Muscle of arm (tissue), 14 donors: ENCODE measurements around the gene RNF187. TPM values are rescaled to one million over a fixed set of nuclear protein-coding genes. Genes with fewer than 3 reads are reported as not detected.

Experiments used
- DNase-seq: peaks from one replicate; pipeline ENCODE4 v3.0.0-alpha.2; 2013
- long read RNA-seq, 11 donors: transcript quantifications; one replicate each; lab custom pipeline, GENCODE V29; 2026
- polyA plus RNA-seq, 12 donors: library from polyadenylated mRNA; unstranded; fragments of 120-200 nt; gene quantifications; one replicate each; pipeline ENCODE4 v1.2.1, GENCODE V29; 2013; ENCODE audit not compliant: insufficient read length in 12 of 12

RNF187 gene
- 10 to 100 TPM in 11 of 12 donors, not detected in 1; 34.2 to 61.0 (median 50.7) TPM for polyA plus RNA-seq
- long read RNA-seq, donor 1, transcript RNF187-201 (4 exons, 3,017 nt) = major isoform, 23 of 58 reads
- long read RNA-seq, donor 1, partial matches to known transcripts = 35 of 58 reads
- long read RNA-seq, donor 1, other reads (novel, unspliced or antisense) = 0 of 58 reads
- long read RNA-seq, donor 2, transcript RNF187-201 (4 exons, 3,017 nt) = major isoform, 24 of 24 reads
- long read RNA-seq, donor 2, partial matches to known transcripts = 0 of 24 reads
- long read RNA-seq, donor 2, other reads (novel, unspliced or antisense) = 0 of 24 reads
- long read RNA-seq, donor 3, transcript RNF187-201 (4 exons, 3,017 nt) = major isoform, 12 of 12 reads
- long read RNA-seq, donor 3, partial matches to known transcripts = 0 of 12 reads
- long read RNA-seq, donor 3, other reads (novel, unspliced or antisense) = 0 of 12 reads
- long read RNA-seq, donor 4, transcript RNF187-201 (4 exons, 3,017 nt) = major isoform, 8 of 8 reads
- long read RNA-seq, donor 4, partial matches to known transcripts = 0 of 8 reads
- long read RNA-seq, donor 4, other reads (novel, unspliced or antisense) = 0 of 8 reads
- long read RNA-seq, donor 5, transcript RNF187-201 (4 exons, 3,017 nt) = major isoform, 26 of 26 reads
- long read RNA-seq, donor 5, partial matches to known transcripts = 0 of 26 reads
- long read RNA-seq, donor 5, other reads (novel, unspliced or antisense) = 0 of 26 reads
- long read RNA-seq, donor 6, transcript RNF187-201 (4 exons, 3,017 nt) = major isoform, 18 of 30 reads
- long read RNA-seq, donor 6, partial matches to known transcripts = 12 of 30 reads
- long read RNA-seq, donor 6, other reads (novel, unspliced or antisense) = 0 of 30 reads
- long read RNA-seq, donor 7, transcript RNF187-201 (4 exons, 3,017 nt) = major isoform, 14 of 14 reads
- long read RNA-seq, donor 7, partial matches to known transcripts = 0 of 14 reads
- long read RNA-seq, donor 7, other reads (novel, unspliced or antisense) = 0 of 14 reads
- long read RNA-seq, donor 8, transcript RNF187-201 (4 exons, 3,017 nt) = major isoform, 29 of 39 reads
- long read RNA-seq, donor 8, partial matches to known transcripts = 5 of 39 reads
- long read RNA-seq, donor 8, other reads (novel, unspliced or antisense) = 5 of 39 reads
- long read RNA-seq, donor 9, transcript RNF187-201 (4 exons, 3,017 nt) = major isoform, 16 of 16 reads
- long read RNA-seq, donor 9, partial matches to known transcripts = 0 of 16 reads
- long read RNA-seq, donor 9, other reads (novel, unspliced or antisense) = 0 of 16 reads
- long read RNA-seq, donor 10, transcript RNF187-201 (4 exons, 3,017 nt) = major isoform, 25 of 33 reads
- long read RNA-seq, donor 10, partial matches to known transcripts = 0 of 33 reads
- long read RNA-seq, donor 10, other reads (novel, unspliced or antisense) = 8 of 33 reads
- long read RNA-seq, donor 11, transcript RNF187-201 (4 exons, 3,017 nt) = major isoform, 19 of 19 reads
- long read RNA-seq, donor 11, partial matches to known transcripts = 0 of 19 reads
- long read RNA-seq, donor 11, other reads (novel, unspliced or antisense) = 0 of 19 reads

DNA sequence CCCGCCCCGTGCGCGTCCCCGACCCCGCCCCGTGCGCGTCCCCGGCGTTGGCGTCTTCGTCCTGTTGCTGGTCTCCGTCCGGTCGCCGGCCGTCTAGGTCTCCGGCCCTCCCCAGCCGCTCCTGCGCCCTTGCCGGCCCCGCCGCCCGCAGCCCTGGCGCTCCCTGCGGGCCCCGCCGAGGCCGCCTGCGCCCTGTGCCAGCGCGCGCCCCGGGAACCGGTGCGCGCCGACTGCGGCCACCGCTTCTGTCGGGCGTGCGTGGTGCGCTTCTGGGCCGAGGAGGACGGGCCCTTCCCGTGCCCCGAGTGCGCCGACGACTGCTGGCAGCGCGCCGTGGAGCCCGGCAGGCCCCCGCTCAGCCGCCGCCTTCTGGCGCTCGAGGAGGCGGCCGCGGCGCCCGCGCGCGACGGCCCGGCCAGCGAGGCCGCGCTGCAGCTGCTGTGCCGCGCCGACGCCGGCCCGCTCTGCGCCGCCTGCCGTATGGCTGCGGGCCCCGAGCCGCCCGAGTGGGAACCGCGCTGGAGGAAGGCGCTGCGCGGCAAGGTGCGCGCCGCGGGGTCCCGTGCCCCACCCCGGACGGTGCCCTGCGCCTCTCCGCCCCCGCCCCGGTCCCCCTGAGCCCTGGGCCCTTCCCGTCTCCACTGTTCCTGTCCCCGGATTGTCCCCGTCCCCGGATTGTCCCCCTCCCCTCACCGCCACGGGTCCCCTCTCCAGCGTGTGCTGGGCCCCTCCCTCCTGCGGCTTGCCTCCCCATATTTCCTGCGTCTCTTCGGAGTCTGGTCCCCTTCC is at the start of gene RNF187:
Gene RNF187, plus strand, starts transcription at position 47 of the 789 bp plus-strand sequence.
- no peak for DNase-seq

DNA sequence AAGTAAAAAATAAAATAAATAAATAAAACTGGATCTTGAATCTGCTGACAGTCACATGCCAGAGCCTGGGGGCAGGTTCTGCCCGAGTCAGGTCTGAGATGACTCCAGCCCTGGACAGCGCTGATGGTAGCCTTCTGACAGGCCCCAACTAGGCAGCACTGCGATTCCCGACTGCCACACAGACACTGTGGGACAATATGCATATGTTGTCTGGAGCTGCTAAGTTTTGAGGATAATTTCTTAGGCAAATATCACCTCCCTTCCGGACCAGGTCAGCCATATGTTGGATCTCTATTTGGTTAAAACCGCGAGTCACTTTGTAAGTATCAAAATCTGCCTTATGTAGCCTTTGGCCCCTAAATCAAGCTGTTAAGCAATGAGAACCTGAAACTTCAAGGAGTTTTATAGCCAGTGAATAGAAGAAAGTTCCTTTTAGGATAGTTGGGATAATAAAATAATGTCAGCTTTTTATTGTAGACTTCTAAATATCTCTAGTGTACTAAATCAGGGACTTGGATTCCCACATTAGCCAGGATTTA is 49.7 kb upstream of the RNF187 start:
- no peak for DNase-seq

DNA sequence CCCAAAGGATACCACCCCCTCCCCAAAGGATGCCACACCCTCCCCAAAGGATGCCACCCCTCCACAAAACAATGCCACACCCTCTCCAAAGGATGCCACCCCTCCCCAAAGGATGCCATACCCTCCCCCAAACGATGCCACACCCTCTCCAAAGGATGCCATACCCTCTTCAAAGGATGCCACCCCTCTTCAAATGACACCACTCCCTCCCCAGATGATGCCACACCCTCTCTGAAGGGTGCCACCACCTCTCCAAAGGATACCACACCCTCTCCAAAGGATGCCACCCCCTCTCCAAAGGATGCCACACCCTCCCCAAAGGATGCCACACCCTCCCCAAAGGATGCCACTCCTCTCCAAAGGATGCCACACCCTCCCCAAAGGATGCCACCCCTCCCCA is 48.9 kb upstream of the RNF187 start:
- no peak for DNase-seq

DNA sequence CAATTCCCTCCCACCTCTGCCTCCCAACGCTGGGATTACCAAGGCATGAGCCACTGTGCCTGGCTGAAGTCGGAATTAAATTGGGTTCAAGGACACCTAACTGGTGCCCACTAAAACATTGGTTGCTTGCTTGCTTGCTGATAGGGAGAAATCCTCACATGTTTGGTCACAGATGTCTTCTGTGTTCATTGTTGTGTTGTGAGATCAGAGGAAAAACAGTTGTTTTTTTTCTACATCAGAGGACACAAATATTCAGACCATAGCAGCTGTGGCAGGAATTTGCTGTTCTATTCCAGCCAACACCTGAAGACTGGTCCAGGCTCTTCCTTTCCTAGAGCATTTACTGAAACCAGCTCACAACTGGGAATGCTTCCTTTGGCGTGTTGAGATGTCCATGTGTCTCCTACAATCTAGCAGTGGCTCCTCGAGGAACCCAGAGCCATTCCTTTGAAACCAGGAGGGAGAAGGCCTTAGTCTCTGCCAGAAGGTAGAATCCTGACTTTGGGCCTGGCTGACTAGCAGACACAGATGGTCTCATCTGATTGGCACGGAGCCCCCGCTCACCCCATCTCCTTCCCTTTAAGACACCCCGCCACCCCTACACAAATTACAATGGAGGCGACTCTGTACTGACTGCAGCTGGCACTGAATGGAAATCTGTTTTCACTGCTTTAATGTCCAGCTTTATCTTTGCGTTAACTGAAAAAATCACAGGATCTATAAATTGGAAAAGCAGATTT is 46.3 kb upstream of the RNF187 start:
- no peak for DNase-seq

DNA sequence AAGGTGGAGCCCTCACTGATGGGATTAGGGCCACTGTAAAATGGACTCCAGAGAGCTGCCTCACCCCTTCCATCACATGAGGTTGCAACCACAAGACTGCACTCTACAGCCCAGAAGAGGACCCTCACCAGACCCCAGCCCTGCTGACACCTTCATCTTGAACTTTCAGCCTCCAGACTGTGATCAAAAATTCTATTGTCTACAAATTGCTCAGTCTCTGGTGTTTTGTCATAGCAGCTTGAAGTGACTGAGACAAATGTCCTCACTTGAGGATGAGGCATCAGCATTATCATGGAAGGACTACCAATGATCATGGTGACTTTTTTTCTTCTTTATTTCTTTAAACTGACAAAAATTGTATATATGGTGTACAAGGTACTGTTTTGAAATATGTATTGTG is 43.8 kb upstream of the RNF187 start:
- no peak for DNase-seq

DNA sequence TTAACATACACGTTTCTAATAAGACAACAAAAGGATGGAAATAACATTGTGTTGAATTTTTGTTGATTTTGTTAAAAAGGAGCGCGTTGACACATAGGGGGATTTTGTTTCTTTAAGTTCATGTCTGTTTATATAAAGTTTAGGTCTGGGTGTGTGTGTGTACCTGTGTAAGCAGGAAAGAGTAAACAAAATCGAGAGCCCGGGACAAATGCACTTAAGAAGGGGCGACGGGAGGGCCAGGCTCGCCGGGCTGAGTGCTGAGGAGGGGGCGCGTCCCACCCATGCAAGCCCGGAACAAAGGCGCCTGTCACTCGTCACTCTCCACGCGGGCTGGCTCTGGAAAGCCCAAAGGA is 41.7 kb upstream of the RNF187 start:
- no peak for DNase-seq

DNA sequence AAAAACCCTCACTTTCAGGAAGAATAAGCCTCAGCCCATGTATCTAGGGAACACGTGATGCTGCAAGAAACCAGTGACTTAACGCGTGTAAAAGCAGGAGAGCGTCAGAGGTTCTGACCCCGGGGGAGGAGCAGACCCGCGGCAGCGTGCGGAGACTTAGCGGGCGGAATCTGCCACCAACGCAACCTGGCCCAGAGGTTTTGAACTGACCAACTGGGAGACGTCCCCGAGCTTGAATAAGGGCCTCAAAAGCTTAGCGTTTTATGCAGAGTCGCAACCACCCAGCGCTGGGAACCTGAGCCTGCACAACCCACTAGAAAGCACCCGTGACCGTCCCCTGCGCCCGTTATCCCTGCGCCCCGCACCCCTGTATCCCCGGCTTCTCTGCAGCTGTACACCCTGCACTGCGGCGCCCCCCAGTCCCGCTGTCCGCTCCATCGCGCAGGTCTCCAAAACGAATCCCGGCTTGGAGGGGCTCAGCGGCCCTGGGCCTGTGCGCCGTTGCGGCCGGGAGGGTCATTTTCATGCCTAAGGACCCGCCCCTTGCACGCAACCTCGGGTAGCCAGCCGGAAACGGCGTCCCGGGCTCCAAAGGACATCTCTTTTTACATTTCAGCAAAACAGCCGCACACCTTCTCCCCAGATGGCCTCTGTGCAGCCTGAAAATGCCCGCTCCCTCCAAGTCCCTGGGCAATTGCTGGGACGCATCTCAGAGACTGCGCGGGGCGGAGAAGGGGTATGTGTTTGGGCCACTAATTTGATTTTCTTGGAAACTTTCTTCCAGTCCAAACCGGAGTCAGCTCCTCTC is 41.1 kb upstream of the RNF187 start:
- DNase-seq = peak; percentile 41

DNA sequence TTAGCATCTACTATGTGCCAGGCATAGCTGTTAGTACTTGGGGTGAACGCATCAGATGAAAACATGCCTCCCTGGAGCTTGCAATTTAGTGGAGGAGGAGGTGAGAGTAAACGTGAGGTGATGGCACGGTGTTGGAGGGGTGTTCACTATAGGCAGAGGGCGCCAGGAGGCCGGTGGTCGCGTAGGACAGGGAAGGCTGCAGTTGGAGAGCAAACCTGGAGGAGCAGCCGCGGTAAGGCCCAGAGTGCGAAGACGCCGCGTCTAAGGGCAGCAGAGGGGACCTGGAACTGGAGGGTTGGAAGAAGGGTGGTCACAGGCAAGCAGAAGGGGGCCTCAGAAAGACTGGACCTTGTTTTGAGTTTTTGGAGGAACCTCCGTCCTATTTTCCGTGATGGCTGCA is 40.3 kb upstream of the RNF187 start:
- DNase-seq = no peak

DNA sequence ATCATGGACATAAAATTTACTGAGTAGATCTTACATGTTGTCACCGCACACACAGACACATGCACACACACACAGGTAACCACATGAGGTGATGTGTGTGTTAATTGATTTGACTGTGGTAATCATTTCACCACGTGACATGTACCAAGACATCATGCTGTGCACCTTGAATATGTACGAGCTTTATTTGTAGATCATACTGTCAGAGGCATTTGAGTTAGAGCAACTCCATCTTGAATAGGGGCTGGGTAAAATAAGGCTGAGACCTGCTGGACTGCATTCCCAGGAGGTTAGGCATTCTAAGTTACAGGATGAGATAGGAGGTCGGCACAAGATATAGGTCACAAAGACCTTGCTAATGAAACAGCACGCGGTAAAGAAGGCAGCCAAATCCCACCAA is 38.8 kb upstream of the RNF187 start:
- DNase-seq = no peak

DNA sequence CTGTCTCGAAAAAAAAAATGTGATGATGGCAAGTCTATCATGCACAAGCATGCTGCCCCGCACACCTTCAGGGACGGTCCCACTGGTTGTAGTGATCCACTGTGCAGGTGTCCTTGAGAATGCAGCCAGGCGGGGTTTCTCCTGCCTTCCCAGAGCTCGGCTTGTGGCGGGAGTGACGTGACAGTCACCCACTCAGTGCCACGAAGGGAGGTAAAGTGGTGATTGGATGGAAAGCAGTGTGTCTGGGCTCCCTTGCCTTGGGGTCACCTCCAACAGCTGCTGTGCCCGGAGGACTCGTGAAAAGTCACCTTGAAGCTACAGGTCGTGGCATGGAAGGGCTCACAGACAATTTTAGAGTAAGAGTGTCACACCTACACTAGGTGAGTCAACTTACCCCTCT is 37.0 kb upstream of the RNF187 start:
- no peak for DNase-seq

DNA sequence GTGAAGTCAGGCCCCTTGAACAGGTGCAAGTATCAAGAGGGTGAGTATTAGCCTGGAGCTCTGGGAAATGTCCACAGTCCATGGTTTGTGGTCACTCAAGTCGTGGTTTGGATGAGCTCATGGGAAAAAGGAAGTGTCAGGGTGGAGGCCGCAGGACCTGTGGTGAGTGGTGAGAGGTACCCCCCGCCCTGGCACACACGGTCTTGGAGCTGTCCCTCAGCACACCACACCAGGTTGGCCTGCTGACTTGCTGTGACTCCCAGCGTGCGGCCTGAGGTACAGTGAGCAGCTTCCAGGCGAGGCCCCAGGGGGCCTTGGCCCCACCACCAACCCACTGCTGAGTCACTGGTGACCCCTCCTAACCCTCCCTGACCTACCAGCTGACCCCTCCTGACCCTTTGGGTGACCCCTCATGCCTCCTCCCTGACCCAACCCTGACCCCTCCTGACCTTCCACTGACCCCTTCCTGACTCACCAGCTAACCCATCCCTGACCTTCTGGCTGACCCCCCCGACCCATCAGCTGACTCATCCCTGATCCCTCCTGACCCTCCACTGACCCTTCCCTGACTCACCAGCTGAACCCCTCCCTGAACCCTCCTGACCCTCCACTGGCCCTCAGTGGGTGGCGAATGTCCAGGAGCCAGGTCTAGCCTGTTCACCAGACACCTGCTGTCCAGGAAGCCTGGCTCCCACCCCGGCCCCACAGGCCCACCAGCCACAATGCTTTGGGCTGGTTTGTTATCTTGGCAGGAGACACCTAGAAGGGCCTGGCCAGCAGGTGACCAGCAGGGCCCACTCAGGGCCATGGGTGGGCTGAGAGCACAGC is 34.8 kb upstream of the RNF187 start:
- DNase-seq = no peak

DNA sequence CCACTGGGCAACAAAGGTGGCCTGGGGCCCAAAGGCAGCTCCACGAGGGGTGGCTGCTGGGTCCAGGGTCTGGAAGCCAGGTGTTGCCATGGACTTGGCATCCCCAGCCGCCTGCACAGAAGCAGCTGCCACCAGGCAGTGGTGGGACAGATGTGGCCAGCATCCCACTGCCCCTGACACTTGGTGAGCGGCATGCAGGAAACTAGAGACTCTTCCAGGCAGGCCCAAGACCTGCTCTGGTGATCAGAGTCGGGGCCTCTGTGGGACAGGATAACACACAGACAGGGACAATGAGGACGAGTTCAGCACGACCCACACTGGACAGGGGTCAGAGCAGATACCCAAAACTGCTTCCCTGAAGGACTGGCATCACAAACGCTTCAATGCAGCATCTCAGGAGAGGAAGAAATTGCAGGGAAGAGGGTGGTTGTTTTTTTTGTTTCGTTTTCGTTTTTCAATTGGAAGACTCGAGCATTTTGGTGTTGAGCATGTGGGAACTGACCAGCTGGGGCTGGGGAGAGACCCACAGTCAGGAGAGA is 34.1 kb upstream of the RNF187 start:
- DNase-seq = no peak

DNA sequence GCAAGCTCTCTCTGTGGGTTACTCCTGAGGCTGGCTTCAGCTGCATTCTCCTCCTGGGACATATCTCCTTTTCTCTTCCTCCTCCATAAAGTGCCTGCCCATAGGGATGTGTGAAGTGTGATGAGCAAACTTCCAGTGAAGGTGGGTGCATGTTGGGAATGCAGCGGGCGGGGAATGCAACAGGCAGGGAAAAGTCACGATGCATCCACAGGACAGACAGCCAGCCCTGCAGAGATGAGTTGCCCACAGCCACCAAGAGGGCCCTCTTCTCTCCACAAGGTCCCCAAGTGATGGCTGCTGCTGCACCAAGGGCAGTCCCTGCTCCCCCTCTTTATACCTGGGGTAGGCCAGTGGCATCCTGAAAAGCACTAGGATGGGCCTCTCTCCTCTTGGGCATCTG is 33.6 kb upstream of the RNF187 start:
- no peak for DNase-seq

DNA sequence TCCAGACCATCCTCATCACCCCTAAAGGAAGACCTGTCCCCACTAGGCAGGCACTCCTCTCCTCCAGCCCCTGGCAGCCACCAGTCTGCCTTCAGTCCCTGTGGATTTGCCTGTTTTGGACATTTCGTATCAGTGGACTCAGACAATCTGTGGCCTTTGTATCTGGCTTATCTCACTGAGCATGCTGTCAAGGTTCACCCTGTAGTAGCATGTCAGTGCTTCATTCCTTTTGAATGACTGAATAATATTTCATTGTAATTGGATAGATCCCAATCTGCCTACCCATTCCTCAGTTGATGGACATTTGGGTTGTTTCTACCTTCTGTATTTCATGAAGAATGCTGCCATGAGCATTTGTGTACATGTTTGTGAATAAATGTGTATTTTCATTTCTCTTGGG is 32.9 kb upstream of the RNF187 start:
- no peak for DNase-seq

DNA sequence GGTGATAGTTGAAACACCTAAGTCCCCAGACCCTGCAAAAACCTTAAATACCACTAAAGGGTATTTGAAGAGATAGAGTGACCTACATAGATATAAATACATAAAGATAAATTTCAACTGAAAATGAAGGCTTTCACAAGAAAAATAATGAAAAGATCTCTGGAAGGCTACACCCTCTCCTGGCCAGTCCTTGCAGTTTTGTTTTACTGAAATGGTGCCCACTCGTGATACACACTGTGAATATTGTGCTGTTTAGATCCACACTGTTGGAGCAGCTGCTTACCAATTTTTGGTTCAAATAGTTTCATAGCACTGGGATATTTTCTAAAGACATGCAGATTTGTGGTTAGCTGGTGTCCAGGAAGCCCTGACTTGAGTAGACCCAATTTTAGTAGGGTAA is 31.5 kb upstream of the RNF187 start:
- DNase-seq = no peak

DNA sequence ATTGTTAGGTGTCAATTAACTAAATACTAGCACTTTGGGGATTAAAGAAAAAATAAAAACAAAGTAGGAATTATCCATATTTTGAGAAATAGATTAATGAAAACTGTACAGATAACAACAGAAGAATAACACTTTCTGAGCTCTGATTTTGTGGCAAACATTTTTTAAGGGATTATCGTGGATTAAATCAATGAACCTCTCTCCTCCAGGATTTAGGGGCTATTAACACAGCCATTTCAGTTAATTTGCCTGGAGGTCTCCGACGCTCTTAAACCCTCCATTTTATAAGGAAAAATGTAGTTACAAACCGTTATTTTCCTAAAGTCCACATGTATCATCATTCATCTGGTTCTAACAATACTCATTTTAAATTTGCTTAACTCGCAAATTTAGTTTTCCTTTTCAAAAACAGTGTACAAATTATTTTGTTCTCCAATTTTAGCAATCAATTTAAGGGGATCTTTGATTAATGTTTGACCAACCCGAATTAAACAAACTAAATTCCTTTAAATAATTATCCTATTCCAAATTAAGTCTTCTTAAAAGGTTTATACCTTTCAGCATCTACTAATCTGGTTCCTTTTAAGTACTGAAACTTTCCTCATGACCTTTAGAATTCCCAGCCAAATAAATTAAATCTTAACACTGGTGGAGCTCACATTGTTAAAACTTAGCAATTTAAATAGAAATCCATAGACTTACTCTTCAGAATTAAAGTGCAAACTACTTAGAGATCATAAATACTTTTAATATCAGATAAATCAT is 30.7 kb upstream of the RNF187 start:
- DNase-seq = no peak

DNA sequence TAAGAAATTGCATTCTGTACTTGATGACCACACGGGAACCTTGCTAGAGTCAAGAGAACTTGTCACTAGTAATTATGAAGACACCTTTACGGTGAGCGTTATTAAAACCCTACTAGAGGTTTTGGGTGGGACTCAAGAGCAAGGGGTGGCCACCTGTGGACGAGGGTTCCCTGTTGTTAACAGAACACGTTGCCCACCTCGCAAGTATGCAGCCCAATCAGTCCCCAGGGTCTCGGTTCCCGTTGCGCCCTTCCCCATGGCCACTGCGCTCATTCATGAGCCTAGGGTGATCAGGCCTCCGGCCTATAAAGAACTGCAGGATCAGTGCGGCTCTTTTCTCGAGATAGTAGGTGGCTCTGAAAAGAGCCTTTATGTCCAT is 30.2 kb upstream of the RNF187 start:
- DNase-seq = peak; percentile 36
